Ovary (tissue), 3 donors: ENCODE data around the gene SLMAP.

Source experiments
- POLR2A ChIP-seq: fragments of 450-650 bp; IDR thresholded peaks from one replicate; pipeline ENCODE4 v1.6.1; 2017; ENCODE audit warnings: antibody characterized with exemption, mild to moderate bottlenecking, moderate library complexity
- TF ChIP-seq, protein P1 (sequence below), 3 donors: fragments of 450-650 bp in 2 of 3; fragments of 200-600 bp in 1 of 3; IDR thresholded peaks; one replicate each; pipeline versions ENCODE4 v1.5.1 to v1.8.0; 2016 to 2022; ENCODE audit warnings: antibody characterized with exemption in 3 of 3, mild to moderate bottlenecking in 1 of 3
- donor health status: DM: no; HTN: no; CAD: no.

- TF ChIP-seq, protein P1, sequence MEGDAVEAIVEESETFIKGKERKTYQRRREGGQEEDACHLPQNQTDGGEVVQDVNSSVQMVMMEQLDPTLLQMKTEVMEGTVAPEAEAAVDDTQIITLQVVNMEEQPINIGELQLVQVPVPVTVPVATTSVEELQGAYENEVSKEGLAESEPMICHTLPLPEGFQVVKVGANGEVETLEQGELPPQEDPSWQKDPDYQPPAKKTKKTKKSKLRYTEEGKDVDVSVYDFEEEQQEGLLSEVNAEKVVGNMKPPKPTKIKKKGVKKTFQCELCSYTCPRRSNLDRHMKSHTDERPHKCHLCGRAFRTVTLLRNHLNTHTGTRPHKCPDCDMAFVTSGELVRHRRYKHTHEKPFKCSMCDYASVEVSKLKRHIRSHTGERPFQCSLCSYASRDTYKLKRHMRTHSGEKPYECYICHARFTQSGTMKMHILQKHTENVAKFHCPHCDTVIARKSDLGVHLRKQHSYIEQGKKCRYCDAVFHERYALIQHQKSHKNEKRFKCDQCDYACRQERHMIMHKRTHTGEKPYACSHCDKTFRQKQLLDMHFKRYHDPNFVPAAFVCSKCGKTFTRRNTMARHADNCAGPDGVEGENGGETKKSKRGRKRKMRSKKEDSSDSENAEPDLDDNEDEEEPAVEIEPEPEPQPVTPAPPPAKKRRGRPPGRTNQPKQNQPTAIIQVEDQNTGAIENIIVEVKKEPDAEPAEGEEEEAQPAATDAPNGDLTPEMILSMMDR (IDR thresholded peaks at IDR 0.05): no peak
- TF ChIP-seq POLR2A: no peak
Observed at GRCh38 chr3:57923752-57924151, 167.6 kb downstream of the SLMAP start.
